ENCODE results near the gene EIF4E1B.

GRCh38 chr5:176627582-176627981 is 2.9 kb upstream of the EIF4E1B start:
- no peak for TF ChIP-seq CTCF (conservative IDR thresholded peaks at IDR 0.05; ENCODE audit: low read depth in 2 of 2)
- TF ChIP-seq POLR2AphosphoS5 (IDR thresholded peaks at IDR 0.05; ENCODE audit: low read depth): no peak
- no peak for TF ChIP-seq REST (IDR thresholded peaks at IDR 0.05; ENCODE audit: unreplicated experiment)
- no peak for TF ChIP-seq EZH2 (IDR thresholded peaks at IDR 0.05; ENCODE audit: low read depth, unreplicated experiment)
- TF ChIP-seq ZNF331 (CRISPR knock-in tag; IDR thresholded peaks at IDR 0.05; ENCODE audit: low read depth): no peak
- no peak for TF ChIP-seq EZH2phosphoT487 (IDR thresholded peaks at IDR 0.05; ENCODE audit: unreplicated experiment)
- TF ChIP-seq CREB1 (CRISPR knock-in tag; IDR thresholded peaks at IDR 0.05; ENCODE audit: low read depth): no peak
- TF ChIP-seq, protein P1, sequence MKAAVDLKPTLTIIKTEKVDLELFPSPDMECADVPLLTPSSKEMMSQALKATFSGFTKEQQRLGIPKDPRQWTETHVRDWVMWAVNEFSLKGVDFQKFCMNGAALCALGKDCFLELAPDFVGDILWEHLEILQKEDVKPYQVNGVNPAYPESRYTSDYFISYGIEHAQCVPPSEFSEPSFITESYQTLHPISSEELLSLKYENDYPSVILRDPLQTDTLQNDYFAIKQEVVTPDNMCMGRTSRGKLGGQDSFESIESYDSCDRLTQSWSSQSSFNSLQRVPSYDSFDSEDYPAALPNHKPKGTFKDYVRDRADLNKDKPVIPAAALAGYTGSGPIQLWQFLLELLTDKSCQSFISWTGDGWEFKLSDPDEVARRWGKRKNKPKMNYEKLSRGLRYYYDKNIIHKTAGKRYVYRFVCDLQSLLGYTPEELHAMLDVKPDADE (IDR thresholded peaks at IDR 0.05): no peak
- no peak for TF ChIP-seq JUNB (IDR thresholded peaks at IDR 0.05; ENCODE audit: unreplicated experiment)
- no peak for TF ChIP-seq NANOG (IDR thresholded peaks at IDR 0.05; ENCODE audit: borderline replicate concordance)
- no peak for TF ChIP-seq ZNF462 (CRISPR knock-in tag; IDR thresholded peaks at IDR 0.05)
- TF ChIP-seq ZNF114 (CRISPR knock-in tag; IDR thresholded peaks at IDR 0.05): no peak
